K562 (cell line): ENCODE measurements around the gene NKAIN1. TPM values are rescaled to one million over a fixed set of nuclear protein-coding genes. Genes with fewer than 3 reads are reported as not detected.
A peak's percentile ranks its signal among the peaks of the same experiment; 100 is the strongest.

Experiments
- CHD1 ChIP-seq: fragments of 200-600 bp; sonication (generic); IDR thresholded peaks from one replicate; pipeline ENCODE4 v1.6.1; 2012; ENCODE audit warnings: mild to moderate bottlenecking, moderate library complexity, low read length, inconsistent platforms
- ELF1 ChIP-seq: fragments of 200-800 bp; sonication (Bioruptor generic); IDR thresholded peaks from 2 replicates; pipeline ENCODE4 v1.6.1; 2016; ENCODE audit warnings: missing genetic modification characterization, missing compliant biosample characterization
- ELF4 ChIP-seq: fragments of 450-650 bp; formaldehyde crosslinking; IDR thresholded peaks from 2 replicates; pipeline ENCODE4 v1.4.0; 2022; ENCODE audit warnings: missing genetic modification characterization
- FOXA3 ChIP-seq, 2 experiments: fragments of 450-650 bp in 1 of 2; sonication (generic) in 1 of 2; formaldehyde crosslinking; IDR thresholded peaks in 1 of 2; conservative IDR thresholded peaks in 1 of 2; 2 replicates each; pipeline versions ENCODE4 v1.4.0 to v1.8.0; 2020 to 2022; ENCODE audit warnings: mild to moderate bottlenecking in 2 of 2, missing genetic modification reagents in 1 of 2
- MBD2 ChIP-seq: sonication (generic); IDR thresholded peaks from 2 replicates; pipeline ENCODE4 v1.6.1; 2016; ENCODE audit warnings: low read depth, borderline replicate concordance
- PML ChIP-seq: IDR thresholded peaks from 2 replicates; pipeline ENCODE4 v1.6.1; 2012; ENCODE audit warnings: low read length, inconsistent platforms
- STAT6 ChIP-seq: sonication (generic); formaldehyde crosslinking; IDR thresholded peaks from 2 replicates; pipeline ENCODE4 v1.8.1; 2023; ENCODE audit warnings: mild to moderate bottlenecking, missing genetic modification reagents
- ZSCAN29 ChIP-seq: fragments of 450-650 bp; IDR thresholded peaks from 2 replicates; pipeline ENCODE4 v1.6.1; 2017
- polyA plus RNA-seq, 8 experiments: library from polyadenylated mRNA; depleted of rRNA in 4 of 8; stranded (reverse) in 5 of 8; unstranded in 3 of 8; fragments of >200 nt; fragmentation: Nextera tagmentation in 2 of 8; fragmentation: Illumina TruSeq in 1 of 8; extraction: Ambion mirVana in 2 of 8; extraction: Trizol in 1 of 8; gene quantifications; 2 replicates each; pipeline versions ENCODE4 v1.2.1 to v1.2.3, GENCODE V29; 2011 to 2014; ENCODE audit warnings: inconsistent platforms in 1 of 8, missing spikeins in 1 of 8
- total RNA-seq, 7 experiments: library from RNA; depleted of rRNA in 6 of 7; stranded (reverse); fragments of >200 nt in 6 of 7; fragmentation: Illumina TruSeq in 2 of 7; extraction: Trizol in 2 of 7; gene quantifications; 2 replicates each; pipeline versions ENCODE4 v1.2.1 to v1.2.3, GENCODE V29; 2011 to 2021; ENCODE audit warnings: low replicate concordance in 1 of 7
- TF ChIP-seq, protein P1 (sequence below): fragments of 450-650 bp; IDR thresholded peaks from 2 replicates; pipeline ENCODE4 v1.6.1; 2016; ENCODE audit warnings: low read depth
- TF ChIP-seq, protein P2 (sequence below): sonication (generic); formaldehyde crosslinking; IDR thresholded peaks from 2 replicates; pipeline ENCODE4 v1.8.0; 2022; ENCODE audit warnings: missing genetic modification reagents, mild to moderate bottlenecking, moderate library complexity, borderline replicate concordance
- TF ChIP-seq, protein P3 (sequence below): sonication (generic); formaldehyde crosslinking; IDR thresholded peaks from 2 replicates; pipeline ENCODE4 v1.8.0; 2022; ENCODE audit warnings: mild to moderate bottlenecking, low read depth, missing genetic modification reagents

NKAIN1 gene
- total and polyA plus RNA-seq, 9 of the 15 experiments (the other 6 are each of a cell fraction or from before 2014, with no cell fraction given), result 0.03 to 0.22 (median 0.04) TPM; not detected in 3

DNA sequence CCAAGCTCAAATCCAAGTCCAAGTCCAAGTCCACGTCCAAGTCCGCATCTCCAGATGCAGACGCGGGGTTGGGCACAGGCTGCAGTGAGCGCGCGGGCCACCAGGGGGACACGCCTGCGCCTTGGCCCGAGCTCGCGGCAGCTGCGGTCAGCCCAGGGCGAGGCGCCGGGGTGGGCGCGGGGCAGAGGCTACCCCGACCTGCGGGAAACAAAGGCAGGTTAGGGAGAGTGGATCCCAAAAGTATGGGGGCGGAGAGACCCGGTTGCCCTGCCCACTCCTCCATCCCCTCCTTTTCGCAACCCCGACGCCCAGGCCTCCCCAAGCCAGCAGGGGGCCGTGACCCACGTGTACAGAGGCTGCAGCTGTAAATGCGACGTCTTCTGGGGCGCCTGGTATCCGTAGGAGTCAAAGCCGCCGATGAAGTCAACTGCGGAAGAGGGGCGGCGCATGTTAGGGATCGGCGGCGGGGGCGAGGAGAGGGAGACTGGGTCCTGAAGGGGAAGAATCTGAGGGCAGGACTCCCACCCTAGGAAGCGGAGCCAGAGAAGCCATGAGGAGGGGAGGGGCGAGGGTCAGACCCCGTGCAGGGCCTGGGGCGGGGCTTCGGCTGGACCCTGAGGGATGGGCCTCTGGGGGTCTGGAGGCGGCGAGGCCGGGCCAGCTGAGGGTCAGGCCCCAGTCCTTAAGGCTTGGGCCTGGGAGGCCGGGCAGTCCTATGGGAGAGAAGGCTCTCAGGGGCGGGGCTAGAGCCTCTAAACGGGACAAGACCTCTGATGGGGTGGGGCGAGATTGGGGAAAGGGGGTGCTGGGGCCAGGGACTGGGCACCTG is 58.0 kb downstream of the NKAIN1 start (continued):
- TF ChIP-seq, protein P1, sequence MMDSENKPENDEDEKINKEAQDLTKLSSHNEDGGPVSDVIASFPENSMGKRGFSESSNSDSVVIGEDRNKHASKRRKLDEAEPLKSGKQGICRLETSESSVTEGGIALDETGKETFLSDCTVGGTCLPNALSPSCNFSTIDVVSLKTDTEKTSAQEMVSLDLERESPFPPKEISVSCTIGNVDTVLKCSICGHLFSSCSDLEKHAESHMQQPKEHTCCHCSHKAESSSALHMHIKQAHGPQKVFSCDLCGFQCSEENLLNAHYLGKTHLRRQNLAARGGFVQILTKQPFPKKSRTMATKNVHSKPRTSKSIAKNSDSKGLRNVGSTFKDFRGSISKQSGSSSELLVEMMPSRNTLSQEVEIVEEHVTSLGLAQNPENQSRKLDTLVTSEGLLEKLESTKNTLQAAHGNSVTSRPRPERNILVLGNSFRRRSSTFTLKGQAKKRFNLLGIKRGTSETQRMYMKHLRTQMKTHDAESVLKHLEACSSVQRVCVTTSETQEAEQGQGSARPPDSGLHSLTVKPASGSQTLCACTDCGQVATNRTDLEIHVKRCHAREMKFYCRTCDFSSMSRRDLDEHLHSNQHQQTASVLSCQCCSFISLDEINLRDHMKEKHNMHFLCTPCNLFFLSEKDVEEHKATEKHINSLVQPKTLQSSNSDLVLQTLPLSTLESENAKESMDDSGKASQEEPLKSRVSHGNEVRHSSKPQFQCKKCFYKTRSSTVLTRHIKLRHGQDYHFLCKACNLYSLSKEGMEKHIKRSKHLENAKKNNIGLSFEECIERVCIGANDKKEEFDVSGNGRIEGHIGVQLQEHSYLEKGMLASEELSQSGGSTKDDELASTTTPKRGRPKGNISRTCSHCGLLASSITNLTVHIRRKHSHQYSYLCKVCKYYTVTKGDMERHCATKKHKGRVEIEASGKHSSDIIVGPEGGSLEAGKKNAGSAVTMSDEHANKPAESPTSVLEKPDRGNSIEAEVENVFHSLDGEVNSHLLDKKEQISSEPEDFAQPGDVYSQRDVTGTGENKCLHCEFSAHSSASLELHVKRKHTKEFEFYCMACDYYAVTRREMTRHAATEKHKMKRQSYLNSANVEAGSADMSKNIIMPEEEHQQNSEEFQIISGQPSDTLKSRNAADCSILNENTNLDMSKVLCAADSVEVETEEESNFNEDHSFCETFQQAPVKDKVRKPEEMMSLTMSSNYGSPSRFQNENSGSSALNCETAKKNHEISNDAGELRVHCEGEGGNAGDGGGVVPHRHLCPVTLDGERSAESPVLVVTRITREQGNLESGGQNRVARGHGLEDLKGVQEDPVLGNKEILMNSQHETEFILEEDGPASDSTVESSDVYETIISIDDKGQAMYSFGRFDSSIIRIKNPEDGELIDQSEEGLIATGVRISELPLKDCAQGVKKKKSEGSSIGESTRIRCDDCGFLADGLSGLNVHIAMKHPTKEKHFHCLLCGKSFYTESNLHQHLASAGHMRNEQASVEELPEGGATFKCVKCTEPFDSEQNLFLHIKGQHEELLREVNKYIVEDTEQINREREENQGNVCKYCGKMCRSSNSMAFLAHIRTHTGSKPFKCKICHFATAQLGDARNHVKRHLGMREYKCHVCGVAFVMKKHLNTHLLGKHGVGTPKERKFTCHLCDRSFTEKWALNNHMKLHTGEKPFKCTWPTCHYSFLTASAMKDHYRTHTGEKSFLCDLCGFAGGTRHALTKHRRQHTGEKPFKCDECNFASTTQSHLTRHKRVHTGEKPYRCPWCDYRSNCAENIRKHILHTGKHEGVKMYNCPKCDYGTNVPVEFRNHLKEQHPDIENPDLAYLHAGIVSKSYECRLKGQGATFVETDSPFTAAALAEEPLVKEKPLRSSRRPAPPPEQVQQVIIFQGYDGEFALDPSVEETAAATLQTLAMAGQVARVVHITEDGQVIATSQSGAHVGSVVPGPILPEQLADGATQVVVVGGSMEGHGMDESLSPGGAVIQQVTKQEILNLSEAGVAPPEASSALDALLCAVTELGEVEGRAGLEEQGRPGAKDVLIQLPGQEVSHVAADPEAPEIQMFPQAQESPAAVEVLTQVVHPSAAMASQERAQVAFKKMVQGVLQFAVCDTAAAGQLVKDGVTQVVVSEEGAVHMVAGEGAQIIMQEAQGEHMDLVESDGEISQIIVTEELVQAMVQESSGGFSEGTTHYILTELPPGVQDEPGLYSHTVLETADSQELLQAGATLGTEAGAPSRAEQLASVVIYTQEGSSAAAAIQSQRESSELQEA, result peak; percentile 52; the same call in 1 of the 2 replicates
- TF ChIP-seq, protein P2, sequence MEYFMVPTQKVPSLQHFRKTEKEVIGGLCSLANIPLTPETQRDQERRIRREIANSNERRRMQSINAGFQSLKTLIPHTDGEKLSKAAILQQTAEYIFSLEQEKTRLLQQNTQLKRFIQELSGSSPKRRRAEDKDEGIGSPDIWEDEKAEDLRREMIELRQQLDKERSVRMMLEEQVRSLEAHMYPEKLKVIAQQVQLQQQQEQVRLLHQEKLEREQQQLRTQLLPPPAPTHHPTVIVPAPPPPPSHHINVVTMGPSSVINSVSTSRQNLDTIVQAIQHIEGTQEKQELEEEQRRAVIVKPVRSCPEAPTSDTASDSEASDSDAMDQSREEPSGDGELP (CRISPR knock-in tag), result peak; percentile 93
- peak; percentile 74; the same call in 1 of the 2 replicates for TF ChIP-seq STAT6 (CRISPR knock-in tag)
- TF ChIP-seq PML, result no peak
- TF ChIP-seq FOXA3 (CRISPR knock-in tag; conservative IDR thresholded peaks at IDR 0.05 in 1 of 2, IDR thresholded peaks at IDR 0.05 in 1 of 2), result no peak
- TF ChIP-seq ZSCAN29, result 0 out of 2 replicates have a peak, but pooled peaks have one; percentile 38
- no peak for TF ChIP-seq ELF4 (CRISPR knock-in tag)
- TF ChIP-seq, protein P3, sequence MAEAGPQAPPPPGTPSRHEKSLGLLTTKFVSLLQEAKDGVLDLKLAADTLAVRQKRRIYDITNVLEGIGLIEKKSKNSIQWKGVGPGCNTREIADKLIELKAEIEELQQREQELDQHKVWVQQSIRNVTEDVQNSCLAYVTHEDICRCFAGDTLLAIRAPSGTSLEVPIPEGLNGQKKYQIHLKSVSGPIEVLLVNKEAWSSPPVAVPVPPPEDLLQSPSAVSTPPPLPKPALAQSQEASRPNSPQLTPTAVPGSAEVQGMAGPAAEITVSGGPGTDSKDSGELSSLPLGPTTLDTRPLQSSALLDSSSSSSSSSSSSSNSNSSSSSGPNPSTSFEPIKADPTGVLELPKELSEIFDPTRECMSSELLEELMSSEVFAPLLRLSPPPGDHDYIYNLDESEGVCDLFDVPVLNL (CRISPR knock-in tag), result no peak; the same call in 1 of the 2 replicates
- TF ChIP-seq CHD1, result no peak
- TF ChIP-seq MBD2, result no peak
- no peak; the same call in 1 of the 2 replicates for TF ChIP-seq ELF1 (tag)
